ENCODE measurements around the gene BAIAP2L1.

Gene BAIAP2L1

GRCh38 chr7:98358706-98359105 is 42.2 kb downstream of the BAIAP2L1 start:
- H3K4me3 ChIP-seq (ENCODE audit: low read length), result no peak overlapping the region
- TF ChIP-seq ZNF274 (IDR thresholded peaks at IDR 0.05; ENCODE audit: low read depth, low read length), result no peak

- TF ChIP-seq ZNF274 (IDR thresholded peaks at IDR 0.05; ENCODE audit: low read depth, low read length), result no peak
- H3K4me3 ChIP-seq (ENCODE audit: low read length), result no peak overlapping the region
Observed at GRCh38 chr7:98357751-98358161, 43.1 kb downstream of the BAIAP2L1 start.

- no peak for TF ChIP-seq ZNF274 (IDR thresholded peaks at IDR 0.05; ENCODE audit: low read depth, low read length)
- H3K4me3 ChIP-seq (ENCODE audit: low read length), result no peak overlapping the region
Observed at GRCh38 chr7:98355250-98355538, 45.7 kb downstream of the BAIAP2L1 start.

GRCh38 chr7:98354511-98355249 is 46.2 kb downstream of the BAIAP2L1 start:
- no peak overlapping the region for H3K4me3 ChIP-seq (ENCODE audit: low read length)
- TF ChIP-seq ZNF274 (IDR thresholded peaks at IDR 0.05; ENCODE audit: low read depth, low read length), result no peak

- TF ChIP-seq ZNF274 (IDR thresholded peaks at IDR 0.05; ENCODE audit: low read depth, low read length), result no peak
- no peak overlapping the region for H3K4me3 ChIP-seq (ENCODE audit: low read length)
Observed at GRCh38 chr7:98354052-98354451, 46.8 kb downstream of the BAIAP2L1 start.

GRCh38 chr7:98352621-98353020 is 48.3 kb downstream of the BAIAP2L1 start:
- no peak for TF ChIP-seq ZNF274 (IDR thresholded peaks at IDR 0.05; ENCODE audit: low read depth, low read length)
- no peak overlapping the region for H3K4me3 ChIP-seq (ENCODE audit: low read length)

- TF ChIP-seq ZNF274 (IDR thresholded peaks at IDR 0.05; ENCODE audit: low read depth, low read length), result no peak
- H3K4me3 ChIP-seq (ENCODE audit: low read length), result no peak overlapping the region
Observed at GRCh38 chr7:98351136-98351535, 49.8 kb downstream of the BAIAP2L1 start.

- no peak for TF ChIP-seq ZNF274 (IDR thresholded peaks at IDR 0.05; ENCODE audit: low read depth, low read length)
- no peak overlapping the region for H3K4me3 ChIP-seq (ENCODE audit: low read length)
Observed at GRCh38 chr7:98348726-98349474, 52.0 kb downstream of the BAIAP2L1 start.

- H3K4me3 ChIP-seq (ENCODE audit: low read length), result no peak overlapping the region
- TF ChIP-seq ZNF274 (IDR thresholded peaks at IDR 0.05; ENCODE audit: low read depth, low read length), result no peak
Observed at GRCh38 chr7:98346515-98347069, 54.3 kb downstream of the BAIAP2L1 start.

GRCh38 chr7:98341106-98341505 is 59.8 kb downstream of the BAIAP2L1 start:
- TF ChIP-seq ZNF274 (IDR thresholded peaks at IDR 0.05; ENCODE audit: low read depth, low read length), result no peak
- H3K4me3 ChIP-seq (ENCODE audit: low read length), result no peak overlapping the region

GRCh38 chr7:98339043-98339442 is 61.8 kb downstream of the BAIAP2L1 start:
- H3K4me3 ChIP-seq (ENCODE audit: low read length), result no peak overlapping the region

GRCh38 chr7:98338441-98338840 is 62.4 kb downstream of the BAIAP2L1 start:
- no peak overlapping the region for H3K4me3 ChIP-seq (ENCODE audit: low read length)
- TF ChIP-seq ZNF274 (IDR thresholded peaks at IDR 0.05; ENCODE audit: low read depth, low read length), result no peak

More at GRCh38 chr7:98339043-98339442, 61.8 kb downstream of the BAIAP2L1 start:
- no peak for TF ChIP-seq ZNF274 (IDR thresholded peaks at IDR 0.05; ENCODE audit: low read depth, low read length)

- TF ChIP-seq ZNF274 (IDR thresholded peaks at IDR 0.05; ENCODE audit: low read depth, low read length), result no peak
- H3K4me3 ChIP-seq (ENCODE audit: low read length), result no peak overlapping the region
Observed at GRCh38 chr7:98335411-98335977, 65.4 kb downstream of the BAIAP2L1 start.

- H3K4me3 ChIP-seq (ENCODE audit: low read length), result no peak overlapping the region
- TF ChIP-seq ZNF274 (IDR thresholded peaks at IDR 0.05; ENCODE audit: low read depth, low read length), result no peak
Observed at GRCh38 chr7:98334081-98334480, 66.8 kb downstream of the BAIAP2L1 start.

Measured in GM08714 (cell line).